Psoas muscle (tissue), 8 donors: ENCODE measurements around the gene ZNF561. TPM values are rescaled to one million over a fixed set of nuclear protein-coding genes. Genes with fewer than 3 reads are reported as not detected.
"Not testable (repeated sequence)": the region's sequence is repeated elsewhere in the genome, so short reads cannot be mapped to it uniquely, and the experiment has no call there.

Experiments
- ATAC-seq, 4 donors: fragments of 200-7000 bp; cut with Tn5 transposase; one replicate each; pipeline ENCODE4 v1.9.1; 2020; ENCODE audit warnings: moderate library complexity in 3 of 4, mild to moderate bottlenecking in 2 of 4
- DNase-seq, 2 donors: peaks; one replicate each; pipeline ENCODE4 v3.0.0-alpha.2; 2020
- H3K27ac ChIP-seq: fragments of 200-600 bp; one replicate; pipeline ENCODE4 v1.8.0; 2022
- H3K27me3 ChIP-seq, 3 donors: fragments of 200-600 bp in 1 of 3; one replicate each; pipeline versions ENCODE4 v1.6.1 to v1.8.0; 2013 to 2022; ENCODE audit warnings: low read length in 2 of 3, mild to moderate bottlenecking in 2 of 3, moderate library complexity in 1 of 3; ENCODE audit not compliant: insufficient read depth in 3 of 3
- H3K36me3 ChIP-seq, 2 donors: fragments of 200-600 bp in 1 of 2; one replicate each; pipeline versions ENCODE4 v1.6.1 to v1.8.0; 2013 to 2022; ENCODE audit warnings: low read depth in 1 of 2, mild to moderate bottlenecking in 1 of 2, moderate library complexity in 1 of 2; ENCODE audit not compliant: insufficient read depth in 1 of 2
- H3K4me1 ChIP-seq: fragments of 200-600 bp; one replicate; pipeline ENCODE4 v1.8.0; 2022
- H3K4me3 ChIP-seq: fragments of 200-600 bp; one replicate; pipeline ENCODE4 v1.8.0; 2022; ENCODE audit warnings: mild to moderate bottlenecking
- H3K9me3 ChIP-seq: fragments of 200-600 bp; one replicate; pipeline ENCODE4 v1.8.0; 2022
- WGBS, 3 donors: extraction: QIAGEN DNeasy Blood & Tissue Kit; methylation state at CpG; one replicate each; pipeline versions ENCODE4 v1.1.6 to v1.1.7; 2013; 5-methylcytosine and 5-hydroxymethylcytosine counted together
- intact Hi-C, 2 donors: fragments of 100-400 bp; cut with DNase I; formaldehyde crosslinking; loops; one replicate each; pipeline versions ENCODE4 v1.11.0 to v1.14.2; 2022
- polyA plus RNA-seq, 3 donors: library from polyadenylated mRNA; stranded (reverse); fragments of 200-250 nt; gene quantifications; one replicate each; pipeline ENCODE4 v1.2.3, GENCODE V29; 2013
- total RNA-seq, 4 donors: library from RNA; stranded (reverse); fragmentation: NEBNext Ultra II Directional in 2 of 4; extraction: Animal tissue kit (Norgen Biotek cat#: 25700) in 2 of 4; gene quantifications; one replicate each; pipeline versions ENCODE4 v1.2.1 to v1.2.4, GENCODE V29; 2021 to 2023
- TF ChIP-seq, protein P1 (sequence below): fragments of 200-600 bp; IDR thresholded peaks from one replicate; pipeline ENCODE4 v1.8.0; 2022; ENCODE audit warnings: antibody characterized with exemption
- donor health status: healthy with polysubstance abuse.
- donor health status: DM: no; HTN: no; CAD: no; lungs with moderate emphysema.
- donor health status: Bipolar disorder and iron deficiency.
- donor health status: healthy.
- donor health status: DM: yes; HTN: yes; CAD: no.
- donor health status: DM: no; HTN: no; CAD: no.
- donor health status: DM: no; HTN: no; CAD: no.
- donor health status: DM: yes; HTN: yes; CAD: no.

Gene ZNF561
- total and polyA plus RNA-seq, 7 donors: 8.2 to 20.5 (median 14.4) TPM

DNA sequence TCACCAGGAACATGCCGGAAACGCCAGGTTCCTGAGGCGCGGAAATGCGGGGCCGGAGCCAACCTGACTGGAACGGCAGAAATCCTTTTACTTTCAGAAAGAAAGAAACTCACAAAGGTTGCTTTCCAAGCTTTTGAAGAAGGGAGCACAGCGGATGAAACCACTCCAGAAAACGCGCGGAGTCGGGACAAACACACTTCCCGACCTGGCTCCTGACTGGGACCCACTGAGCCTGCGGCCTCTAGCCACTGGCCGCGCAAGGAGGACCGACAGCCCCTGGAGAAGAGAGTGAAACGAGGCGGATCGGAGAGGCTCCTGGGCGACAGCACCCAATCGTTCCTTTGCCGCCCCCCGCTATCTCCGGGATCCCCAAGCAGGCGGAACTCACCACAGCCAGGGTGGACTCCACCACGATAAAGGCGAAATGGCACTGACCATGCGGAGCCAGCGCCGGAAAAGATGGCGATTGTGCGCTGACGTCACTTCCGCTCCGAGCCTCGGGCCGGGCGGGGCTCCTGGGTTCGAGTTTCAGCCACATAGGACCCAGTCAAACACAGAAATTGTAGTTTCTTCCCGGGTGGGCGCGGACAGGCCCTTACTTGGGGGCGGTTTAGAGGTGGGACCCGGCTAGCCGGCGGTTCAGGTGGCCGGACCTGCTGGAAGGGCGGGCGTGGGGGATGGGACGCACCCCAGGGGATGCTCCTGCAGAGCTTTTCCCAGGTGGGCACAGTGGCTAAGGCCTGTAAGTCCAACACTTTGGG, 36.8 kb downstream of the ZNF561 start, which contains the start of gene ZNF121:
ZNF121 (minus strand) TSS at position 432 of the 761 bp plus-strand sequence. CDS start 16,407 bp downstream, outside the sequence.
- Histone ChIP-seq H3K4me1 (peaks cover 19% of the 10 kb centered on the region), H3K27me3 (peaks cover 0 to 17% (median 0%) of the 10 kb centered on the region in 3 donors), H3K27ac (peak within 1 kb of the TSS; percentile 98), H3K9me3 (peaks cover 27% of the 10 kb centered on the region), H3K4me3 (peak within 1 kb of the TSS; percentile 99), H3K36me3 (peaks cover 3 to 11% of the 10 kb centered on the region in 2 donors)
- DNase-seq: peak; percentile 86 to 91
- TF ChIP-seq, protein P1, sequence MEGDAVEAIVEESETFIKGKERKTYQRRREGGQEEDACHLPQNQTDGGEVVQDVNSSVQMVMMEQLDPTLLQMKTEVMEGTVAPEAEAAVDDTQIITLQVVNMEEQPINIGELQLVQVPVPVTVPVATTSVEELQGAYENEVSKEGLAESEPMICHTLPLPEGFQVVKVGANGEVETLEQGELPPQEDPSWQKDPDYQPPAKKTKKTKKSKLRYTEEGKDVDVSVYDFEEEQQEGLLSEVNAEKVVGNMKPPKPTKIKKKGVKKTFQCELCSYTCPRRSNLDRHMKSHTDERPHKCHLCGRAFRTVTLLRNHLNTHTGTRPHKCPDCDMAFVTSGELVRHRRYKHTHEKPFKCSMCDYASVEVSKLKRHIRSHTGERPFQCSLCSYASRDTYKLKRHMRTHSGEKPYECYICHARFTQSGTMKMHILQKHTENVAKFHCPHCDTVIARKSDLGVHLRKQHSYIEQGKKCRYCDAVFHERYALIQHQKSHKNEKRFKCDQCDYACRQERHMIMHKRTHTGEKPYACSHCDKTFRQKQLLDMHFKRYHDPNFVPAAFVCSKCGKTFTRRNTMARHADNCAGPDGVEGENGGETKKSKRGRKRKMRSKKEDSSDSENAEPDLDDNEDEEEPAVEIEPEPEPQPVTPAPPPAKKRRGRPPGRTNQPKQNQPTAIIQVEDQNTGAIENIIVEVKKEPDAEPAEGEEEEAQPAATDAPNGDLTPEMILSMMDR: no peak
- intact Hi-C loops: loop anchor here (5.0 to 10.0 kb wide), 2 partner anchors 38 to 449 kb away; partner anchors contain the start of gene ZNF561 (in 1 of the 2)
- peak; percentile 95 to 99 (median 98) for ATAC-seq
- 0% methylated on average over 50 to 51 of the region's 51 CpGs for WGBS, 3 donors

DNA sequence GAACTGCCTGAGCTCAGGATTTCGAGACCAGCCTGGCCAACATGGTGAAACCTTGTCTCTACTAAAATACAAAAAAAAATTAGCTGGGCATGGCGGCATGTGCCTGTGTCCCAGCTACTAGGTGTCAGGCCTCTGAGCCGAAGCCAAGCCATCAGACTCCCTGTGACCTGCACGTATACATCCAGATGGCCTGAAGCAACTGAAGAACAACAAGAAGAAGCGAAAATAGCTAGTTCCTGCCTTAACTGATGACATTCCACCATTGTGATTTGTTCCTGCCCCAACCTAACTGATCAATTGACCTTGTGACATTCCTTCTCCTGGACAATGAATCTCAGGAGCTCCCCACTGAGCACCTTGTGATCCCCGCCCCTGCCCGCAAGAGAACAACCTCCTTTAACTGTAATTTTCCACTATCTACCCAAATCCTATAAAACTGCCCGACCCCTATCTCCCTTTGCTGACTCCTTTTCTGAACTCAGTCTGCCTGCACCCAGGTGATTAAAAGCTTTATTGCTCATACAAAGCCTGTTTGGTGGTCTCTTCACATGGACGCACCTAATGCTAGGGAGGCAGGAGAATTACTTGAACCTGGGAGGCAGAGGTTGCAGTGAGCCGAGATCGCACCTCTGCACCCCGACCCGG, 38.8 kb downstream of the ZNF561 start:
- WGBS, 3 donors: 90 to 96% (median 94%) methylated on average over 13 of the region's 13 CpGs
- peaks cover 3 to 15% of the 10 kb centered on the region in 2 donors for H3K36me3 ChIP-seq
- peaks cover 19% of the 10 kb centered on the region for H3K4me1 ChIP-seq
- intact Hi-C loops: loop anchor here (5.0 to 10.0 kb wide), 2 partner anchors 40 to 447 kb away; partner anchors contain the start of gene ZNF561 (in 1 of the 2)
- not testable (repeated sequence) for ATAC-seq, H3K4me3 ChIP-seq, DNase-seq, H3K27ac ChIP-seq
- H3K27me3 ChIP-seq: peaks cover 0 to 11% (median 0%) of the 10 kb centered on the region in 3 donors
- H3K9me3 ChIP-seq: peaks cover 48% of the 10 kb centered on the region

DNA sequence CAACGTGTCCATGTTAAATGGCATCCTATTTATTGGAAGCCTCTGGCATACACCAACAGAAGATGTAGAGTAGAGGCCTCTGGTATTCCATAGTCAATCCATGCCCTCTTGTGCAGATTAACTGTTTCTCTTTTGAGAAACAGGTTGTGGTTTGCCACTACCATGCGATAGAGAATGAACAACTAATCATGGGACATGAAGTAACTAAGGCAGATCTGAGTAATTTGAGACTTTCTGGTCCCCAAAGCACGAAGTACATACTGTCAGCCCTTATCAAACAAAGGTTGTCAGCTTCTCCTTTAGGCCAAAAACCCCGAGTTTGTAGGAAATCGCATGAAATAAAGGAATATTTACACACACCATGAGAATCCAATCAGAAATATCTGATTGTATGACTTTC, 40.3 kb downstream of the ZNF561 start:
- ATAC-seq: no peak
- Histone ChIP-seq H3K9me3 (peaks cover 63% of the 10 kb centered on the region), H3K4me3 (no peak overlapping the region), H3K4me1 (peaks cover 19% of the 10 kb centered on the region), H3K36me3 (peaks cover 3 to 15% of the 10 kb centered on the region in 2 donors), H3K27me3 (no peaks in the 10 kb centered on the region), H3K27ac (no peak overlapping the region)
- WGBS, 3 donors: 88 to 92% (median 91%) methylated on average over 5 of the region's 5 CpGs
- intact Hi-C loops: loop anchor here (5.0 to 10.0 kb wide), 2 partner anchors 42 to 446 kb away; partner anchors contain the start of gene ZNF561 (in 1 of the 2)
- no peak for DNase-seq
- TF ChIP-seq, protein P1: no peak

DNA sequence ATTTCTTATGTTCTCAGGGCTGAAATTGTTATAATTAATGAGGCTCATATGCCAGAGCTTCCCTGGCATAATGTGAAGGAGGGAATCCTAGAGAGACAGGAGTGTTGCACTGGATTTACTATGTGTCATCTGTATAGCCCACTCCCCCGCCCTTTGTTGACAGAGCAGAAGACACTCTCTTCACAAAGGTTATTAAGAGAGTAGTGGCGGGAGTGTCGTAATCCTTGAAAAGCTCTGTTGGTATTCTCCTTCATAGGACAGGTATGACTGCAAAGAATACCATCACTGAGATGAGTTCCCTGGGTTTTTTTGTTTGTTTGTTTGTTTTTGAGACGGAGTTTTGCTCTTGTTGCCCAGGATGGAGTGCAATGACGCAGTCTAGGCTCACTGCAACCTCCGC, 50.8 kb downstream of the ZNF561 start:
- WGBS, 3 donors: 97 to 99% (median 98%) methylated on average over 6 of the region's 6 CpGs
- H3K36me3 ChIP-seq: peaks cover 27 to 41% of the 10 kb centered on the region in 2 donors
- ATAC-seq: no peak

More for the DNA sequence above, 50.8 kb downstream of the ZNF561 start:
- Histone ChIP-seq H3K9me3 (peaks cover 97% of the 10 kb centered on the region), H3K27me3 (peaks cover 0 to 2% (median 0%) of the 10 kb centered on the region in 3 donors), H3K4me3 (no peak overlapping the region), H3K27ac (no peak overlapping the region), H3K4me1 (no peaks in the 10 kb centered on the region)
- intact Hi-C loops: no loop called here
- no peak for DNase-seq
- TF ChIP-seq, protein P1: no peak
